GM23338 (cell line): ENCODE data around the gene SULF2. TPM values are rescaled to one million over a fixed set of nuclear protein-coding genes. Genes with fewer than 3 reads are reported as not detected.

Experiments
- ATAC-seq: fragments of 200-7000 bp; cut with Tn5 transposase; 3 replicates; pipeline ENCODE4 v1.9.1; 2020
- DNase-seq: peaks from one replicate; pipeline ENCODE4 v3.0.0-alpha.2; 2015; ENCODE audit warnings: low spot score
- H2AFZ ChIP-seq: fragments of 200-600 bp; sonication (generic); 2 replicates; pipeline ENCODE4 v1.8.0; 2016; ENCODE audit warnings: antibody characterized with exemption, mild to moderate bottlenecking, moderate library complexity
- H3F3A ChIP-seq: fragments of 200-600 bp; sonication (generic); replicated peaks from 2 replicates; pipeline ENCODE4 v1.8.0; 2017; ENCODE audit warnings: antibody characterized with exemption, mixed run types, low read depth
- H3K27ac ChIP-seq: fragments of 200-600 bp; sonication (generic); 2 replicates; pipeline ENCODE4 v1.6.1; 2016; ENCODE audit warnings: low read depth
- H3K27me3 ChIP-seq: fragments of 200-600 bp; sonication (generic); 2 replicates; pipeline ENCODE4 v1.8.0; 2016; ENCODE audit warnings: mild to moderate bottlenecking, mixed run types, moderate library complexity; ENCODE audit not compliant: insufficient read depth
- H3K36me3 ChIP-seq: fragments of 200-600 bp; sonication (generic); 2 replicates; pipeline ENCODE4 v1.8.0; 2016; ENCODE audit warnings: mild to moderate bottlenecking; ENCODE audit not compliant: insufficient read depth
- H3K4me1 ChIP-seq: fragments of 200-600 bp; sonication (generic); 2 replicates; pipeline ENCODE4 v1.8.0; 2016; ENCODE audit warnings: mild to moderate bottlenecking, moderate library complexity; ENCODE audit not compliant: insufficient read depth
- H3K4me2 ChIP-seq: fragments of 200-600 bp; sonication (generic); 2 replicates; pipeline ENCODE4 v1.7.1; 2017; ENCODE audit warnings: mixed run types
- H3K4me3 ChIP-seq: fragments of 200-600 bp; sonication (generic); 2 replicates; pipeline ENCODE4 v1.6.1; 2016; ENCODE audit warnings: mixed run types
- H3K79me2 ChIP-seq: fragments of 200-600 bp; sonication (generic); replicated peaks from 2 replicates; pipeline ENCODE4 v1.8.0; 2017; ENCODE audit warnings: mild to moderate bottlenecking; ENCODE audit not compliant: insufficient read depth
- H3K9me2 ChIP-seq: fragments of 200-600 bp; sonication (generic); 2 replicates; pipeline ENCODE4 v1.8.0; 2017; ENCODE audit not compliant: insufficient read depth
- H4K20me1 ChIP-seq: fragments of 200-600 bp; sonication (generic); replicated peaks from 2 replicates; pipeline ENCODE4 v1.8.0; 2017; ENCODE audit warnings: mild to moderate bottlenecking; ENCODE audit not compliant: insufficient read depth
- H3K27ac Mint-ChIP-seq: 2 replicates; pipeline ENCODE4 v1.8.0; 2020; ENCODE audit warnings: inconsistent platforms, mild to moderate bottlenecking, moderate library complexity, mixed read lengths
- H3K27me3 Mint-ChIP-seq: 3 replicates; pipeline ENCODE4 v1.8.0; 2022; ENCODE audit warnings: low read depth, mild to moderate bottlenecking, moderate library complexity, mixed read lengths, inconsistent platforms; ENCODE audit not compliant: insufficient read depth, poor library complexity
- H3K36me3 Mint-ChIP-seq: 3 replicates; pipeline ENCODE4 v1.8.0; 2021; ENCODE audit warnings: low read depth, mild to moderate bottlenecking, inconsistent platforms, moderate library complexity, mixed read lengths
- H3K4me1 Mint-ChIP-seq: 3 replicates; pipeline ENCODE4 v1.8.0; 2020; ENCODE audit warnings: mild to moderate bottlenecking, inconsistent platforms, mixed read lengths
- H3K4me3 Mint-ChIP-seq: 3 replicates; pipeline ENCODE4 v1.8.0; 2021; ENCODE audit warnings: moderate library complexity, mild to moderate bottlenecking, inconsistent platforms, mixed read lengths
- H3K9me3 Mint-ChIP-seq: 3 replicates; pipeline ENCODE4 v1.8.0; 2020; ENCODE audit warnings: moderate library complexity, mild to moderate bottlenecking, inconsistent platforms, mixed read lengths
- CREB1 ChIP-seq: fragments of 250-450 bp; sonication (Bioruptor Pico); IDR thresholded peaks from 2 replicates; pipeline ENCODE4 v1.5.0; 2020; ENCODE audit warnings: low read depth, mild to moderate bottlenecking, moderate library complexity
- CTCF ChIP-seq, 2 experiments: fragments of 200-600 bp in 1 of 2; sonication (generic) in 1 of 2; conservative IDR thresholded peaks; 2 replicates each; pipeline versions ENCODE4 v1.5.1 to v1.6.1; 2016 to 2017; ENCODE audit warnings: antibody characterized with exemption in 2 of 2, low read depth in 2 of 2, mild to moderate bottlenecking in 2 of 2, moderate library complexity in 1 of 2
- ETS1 ChIP-seq: IDR thresholded peaks from 2 replicates; pipeline ENCODE4 v1.6.1; 2016; ENCODE audit warnings: antibody characterized with exemption
- EZH2 ChIP-seq: fragments of 200-600 bp; sonication (generic); IDR thresholded peaks from one replicate; pipeline ENCODE4 v1.8.0; 2017; ENCODE audit warnings: antibody characterized with exemption, mild to moderate bottlenecking, low read depth; ENCODE audit not compliant: unreplicated experiment
- EZH2phosphoT487 ChIP-seq: fragments of 200-600 bp; sonication (generic); IDR thresholded peaks from one replicate; pipeline ENCODE4 v1.8.1; 2018; ENCODE audit warnings: antibody characterized with exemption; ENCODE audit not compliant: unreplicated experiment
- JUNB ChIP-seq: IDR thresholded peaks from one replicate; pipeline ENCODE4 v1.6.1; 2016; ENCODE audit warnings: antibody characterized with exemption; ENCODE audit not compliant: unreplicated experiment
- NANOG ChIP-seq: IDR thresholded peaks from 2 replicates; pipeline ENCODE4 v1.6.1; 2016; ENCODE audit warnings: antibody characterized with exemption, borderline replicate concordance
- POLR2AphosphoS5 ChIP-seq: IDR thresholded peaks from 2 replicates; pipeline ENCODE4 v1.6.1; 2016; ENCODE audit warnings: antibody characterized with exemption, low read depth
- REST ChIP-seq: IDR thresholded peaks from one replicate; pipeline ENCODE4 v1.6.1; 2018; ENCODE audit warnings: antibody characterized with exemption; ENCODE audit not compliant: unreplicated experiment
- STAT1 ChIP-seq: IDR thresholded peaks from one replicate; pipeline ENCODE4 v1.6.1; 2016; ENCODE audit warnings: antibody characterized with exemption; ENCODE audit not compliant: unreplicated experiment
- ZNF114 ChIP-seq: fragments of 250-450 bp; sonication (Bioruptor Pico); IDR thresholded peaks from 2 replicates; pipeline ENCODE4 v1.5.0; 2020; ENCODE audit warnings: mild to moderate bottlenecking, moderate library complexity
- ZNF331 ChIP-seq: fragments of 250-450 bp; sonication (Bioruptor Pico); IDR thresholded peaks from 2 replicates; pipeline ENCODE4 v1.5.0; 2020; ENCODE audit warnings: low read depth, mild to moderate bottlenecking, moderate library complexity
- ZNF462 ChIP-seq: fragments of 250-450 bp; sonication (Bioruptor Pico); IDR thresholded peaks from 2 replicates; pipeline ENCODE4 v1.5.0; 2020; ENCODE audit warnings: mild to moderate bottlenecking, moderate library complexity
- polyA plus RNA-seq: library from polyadenylated mRNA; unstranded; fragments of >200 nt; fragmentation: Nextera tagmentation; extraction: Ambion mirVana; gene quantifications from 2 replicates; pipeline ENCODE4 v1.2.1, GENCODE V29; 2016
- total RNA-seq: library from RNA; depleted of rRNA; stranded (reverse); fragments of >200 nt; shearing (Covaris generic); gene quantifications from 2 replicates; pipeline ENCODE4 v1.2.3, GENCODE V29; 2014

SULF2 gene
- total and polyA plus RNA-seq, 2 experiments from 2014 or later: 9.5 to 20.7 TPM

- Mint-ChIP-seq H3K36me3 (no peaks in the 10 kb centered on the region), H3K4me3 (no peak overlapping the region), H3K9me3 (no peaks in the 10 kb centered on the region; the same call in 2 of the 3 replicates), H3K27ac (no peak overlapping the region), H3K27me3 (peaks cover 5% of the 10 kb centered on the region), H3K4me1 (peaks cover 38% of the 10 kb centered on the region)
- no peak for DNase-seq
- no peak overlapping the region for H3K27ac ChIP-seq
- no peaks in the 10 kb centered on the region for H3K79me2 ChIP-seq
- H3F3A ChIP-seq: no peaks in the 10 kb centered on the region
- H3K9me2 ChIP-seq: no peaks in the 10 kb centered on the region
- no peaks in the 10 kb centered on the region for H3K27me3 ChIP-seq
- H3K36me3 ChIP-seq: no peaks in the 10 kb centered on the region
- H3K4me2 ChIP-seq: no peak overlapping the region
- TF ChIP-seq CREB1: no peak
- TF ChIP-seq ETS1: no peak
- TF ChIP-seq STAT1: no peak
- no peak for TF ChIP-seq EZH2phosphoT487
- no peak for TF ChIP-seq JUNB
- TF ChIP-seq NANOG: no peak
- no peak for TF ChIP-seq REST
- TF ChIP-seq CTCF (conservative IDR thresholded peaks at IDR 0.05; ENCODE audit: low read depth in 2 of 2): no peak
- no peak for TF ChIP-seq ZNF114
- TF ChIP-seq ZNF331: no peak
- no peak for TF ChIP-seq ZNF462
- no peak for TF ChIP-seq POLR2AphosphoS5
- no peak for TF ChIP-seq EZH2
- no peaks in the 10 kb centered on the region for H4K20me1 ChIP-seq
- peaks cover 11% of the 10 kb centered on the region for H3K4me1 ChIP-seq
- H3K4me3 ChIP-seq: no peak overlapping the region
- H2AFZ ChIP-seq: no peak overlapping the region
- no peak for ATAC-seq
Observed at GRCh38 chr20:47764154-47764733, 21.0 kb downstream of the SULF2 start.
